ENCODE results near the gene ZMYND10. TPM values are rescaled to one million over a fixed set of nuclear protein-coding genes. Genes with fewer than 3 reads are reported as not detected.

Gene ZMYND10
- total RNA-seq, 1 donor from 2014 or later: 0.92 TPM

DNA sequence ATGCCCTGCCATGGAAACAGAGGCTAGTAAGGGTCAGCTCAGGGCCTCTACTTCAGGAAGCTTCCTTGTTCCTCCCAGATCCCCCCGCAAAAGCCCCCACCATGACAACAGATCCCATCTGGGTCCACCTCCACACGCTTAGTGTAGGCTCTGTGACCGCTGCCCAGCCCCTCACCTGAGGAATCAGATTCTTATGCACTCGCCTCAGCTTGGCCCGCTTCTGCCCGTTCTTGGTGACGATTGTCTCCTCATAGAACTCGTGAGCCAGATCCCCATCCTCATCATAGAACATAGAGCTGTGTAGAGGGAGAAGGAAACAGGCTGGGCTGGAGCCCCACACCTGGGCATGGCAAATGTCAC, 19.4 kb downstream of the ZMYND10 start:
- no peak for TF ChIP-seq CTCF (conservative IDR thresholded peaks at IDR 0.05; ENCODE audit: low read depth, low read length)
- no peak overlapping the region for H3K4me3 ChIP-seq (ENCODE audit: low read depth, low read length)
- DNase-seq (ENCODE audit: low read depth): no peak

DNA sequence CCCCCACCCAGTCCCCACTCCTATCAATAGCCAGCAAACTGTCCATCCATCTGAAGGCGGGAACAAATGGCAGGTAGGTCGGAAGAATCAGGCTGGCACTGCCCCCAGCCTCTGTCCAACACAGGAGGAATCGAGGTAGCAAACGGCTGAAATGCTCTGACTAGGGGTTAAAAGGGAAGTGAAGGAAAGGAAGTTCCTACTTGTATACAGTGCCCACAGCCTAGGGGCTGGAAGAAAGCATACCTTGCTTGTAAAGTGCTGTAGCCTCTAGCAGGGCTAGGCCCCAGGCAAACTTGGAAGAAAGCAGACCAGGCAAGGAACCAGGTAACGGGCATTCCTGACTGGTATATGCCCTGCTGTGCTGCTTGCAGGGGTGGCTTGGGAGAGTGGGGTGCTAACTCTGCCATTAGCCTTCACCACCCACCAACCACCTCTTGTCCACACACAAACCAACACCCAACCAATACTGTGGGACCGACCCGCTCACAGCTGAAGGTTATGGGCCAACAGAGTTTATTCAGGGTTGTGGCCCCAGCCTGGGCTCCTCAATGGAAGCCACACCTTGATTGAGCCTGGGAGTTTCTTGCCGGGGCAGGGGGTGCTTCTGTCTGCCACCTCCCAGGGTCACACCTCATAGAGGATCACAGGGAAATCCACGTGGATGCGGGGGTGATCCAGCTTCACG, 19.9 kb downstream of the ZMYND10 start:
- no peak for TF ChIP-seq CTCF (conservative IDR thresholded peaks at IDR 0.05; ENCODE audit: low read depth, low read length)
- no peak for DNase-seq (ENCODE audit: low read depth)
- no peak overlapping the region for H3K4me3 ChIP-seq (ENCODE audit: low read depth, low read length)

DNA sequence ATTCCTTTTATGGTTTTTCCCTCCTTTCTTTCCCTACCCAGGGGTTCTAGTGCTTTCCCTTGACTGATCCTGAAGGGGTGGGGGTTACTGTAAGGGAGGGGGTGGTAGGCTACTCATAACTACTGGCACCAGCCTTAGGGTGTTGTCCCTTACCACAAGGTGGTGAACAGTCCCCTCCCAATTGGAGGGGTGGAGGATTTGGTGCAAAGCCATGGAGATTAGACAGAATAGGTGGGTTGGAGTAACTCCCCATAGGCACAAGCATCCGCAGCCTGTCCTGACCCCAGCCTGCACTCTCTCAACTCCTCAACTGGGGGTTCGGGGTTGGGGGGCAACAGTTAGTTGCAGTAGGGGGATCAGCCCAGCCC, 20.4 kb downstream of the ZMYND10 start:
- no peak for DNase-seq (ENCODE audit: low read depth)
- no peak overlapping the region for H3K4me3 ChIP-seq (ENCODE audit: low read depth, low read length)

DNA sequence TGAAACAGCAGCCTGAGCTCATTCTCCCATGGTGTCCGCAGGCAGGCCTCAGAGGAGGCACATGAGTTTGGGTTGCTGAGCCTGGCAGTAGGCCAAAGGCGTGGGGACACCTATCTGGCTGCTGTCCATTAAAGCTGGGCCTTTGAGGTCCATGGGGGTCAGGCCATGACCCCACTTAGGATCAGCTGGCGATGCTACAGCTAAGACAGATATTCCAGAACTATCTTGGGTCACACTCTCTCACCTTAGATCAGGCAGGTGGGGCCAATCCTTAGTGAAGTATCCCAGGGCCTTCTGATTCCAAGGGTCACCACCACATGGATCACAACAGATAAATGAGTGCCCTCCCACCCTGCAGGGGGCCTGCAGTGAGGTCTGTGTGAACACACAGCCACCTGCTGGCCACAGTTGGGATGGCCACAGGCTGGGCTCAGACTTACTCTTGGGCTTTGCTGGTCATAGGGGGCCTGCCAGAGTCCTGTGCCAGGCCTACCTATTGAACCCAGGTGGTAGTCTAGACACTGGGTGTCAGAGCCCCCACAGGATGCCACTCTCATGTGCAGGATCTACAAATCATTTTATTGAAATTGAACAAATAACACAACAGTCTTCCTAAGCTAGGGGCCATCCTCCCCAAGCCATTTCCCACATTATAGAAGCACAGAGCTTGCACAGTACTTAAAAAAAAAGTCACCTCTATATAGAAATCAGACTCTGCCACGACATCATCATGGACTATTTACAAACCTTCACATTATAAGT, 21.0 kb downstream of the ZMYND10 start:
- H3K4me3 ChIP-seq (ENCODE audit: low read depth, low read length): no peak overlapping the region
- no peak for DNase-seq (ENCODE audit: low read depth)
- peak; percentile 90 for TF ChIP-seq CTCF (conservative IDR thresholded peaks at IDR 0.05; ENCODE audit: low read depth, low read length)

More for the DNA sequence above, 20.4 kb downstream of the ZMYND10 start:
- TF ChIP-seq CTCF (conservative IDR thresholded peaks at IDR 0.05; ENCODE audit: low read depth, low read length): no peak

- no peak for DNase-seq (ENCODE audit: low read depth)
- no peak overlapping the region for H3K4me3 ChIP-seq (ENCODE audit: low read depth, low read length)
- no peak for TF ChIP-seq CTCF (conservative IDR thresholded peaks at IDR 0.05; ENCODE audit: low read depth, low read length)
These were observed 21.8 kb downstream of the ZMYND10 start for GRCh38 chr3:50323614-50324199.

GRCh38 chr3:50323092-50323600, 22.4 kb downstream of the ZMYND10 start:
- DNase-seq (ENCODE audit: low read depth): no peak
- TF ChIP-seq CTCF (conservative IDR thresholded peaks at IDR 0.05; ENCODE audit: low read depth, low read length): no peak
- H3K4me3 ChIP-seq (ENCODE audit: low read depth, low read length): no peak overlapping the region

Measured in epithelial cell of proximal tubule (primary cell).